Neural cell (in vitro differentiated cells): ENCODE measurements around the gene ANGPT4. TPM values are rescaled to one million over a fixed set of nuclear protein-coding genes. Genes with fewer than 3 reads are reported as not detected.

Source experiments
- H2AFZ ChIP-seq: fragments of 200-600, 300-800 bp; sonication (generic), shearing (Covaris generic); 2 replicates; pipeline ENCODE4 v1.6.0; 2014; ENCODE audit warnings: low read depth, mild to moderate bottlenecking, antibody characterized with exemption, low read length, moderate library complexity
- H3F3A ChIP-seq: fragments of 200-600 bp; shearing (Covaris generic); 2 replicates; pipeline ENCODE4 v1.6.1; 2016; ENCODE audit warnings: mild to moderate bottlenecking, moderate library complexity, mixed read lengths, antibody characterized with exemption, low read length; ENCODE audit not compliant: insufficient read depth, poor library complexity, severe bottlenecking
- H3K27ac ChIP-seq: fragments of 200-600, 300-800 bp; sonication (generic), shearing (Covaris generic); 2 replicates; pipeline ENCODE4 v1.5.1; 2014; ENCODE audit warnings: mild to moderate bottlenecking, low read length, moderate library complexity
- H3K27me3 ChIP-seq: fragments of 300-800, 200-600 bp; sonication (generic), shearing (Covaris generic); 2 replicates; pipeline ENCODE4 v1.6.0; 2014; ENCODE audit warnings: mild to moderate bottlenecking, low read depth, low read length, moderate library complexity; ENCODE audit not compliant: insufficient read depth
- H3K36me3 ChIP-seq: fragments of 300-800, 200-600 bp; sonication (generic), shearing (Covaris generic); 2 replicates; pipeline ENCODE4 v1.5.1; 2014; ENCODE audit warnings: mild to moderate bottlenecking, antibody characterized with exemption, low read length, moderate library complexity; ENCODE audit not compliant: insufficient read depth
- H3K4me2 ChIP-seq: fragments of 300-800, 200-600 bp; sonication (generic), shearing (Covaris generic); 2 replicates; pipeline ENCODE4 v1.6.0; 2014; ENCODE audit warnings: mild to moderate bottlenecking, low read length
- H3K4me3 ChIP-seq: fragments of 300-800, 200-600 bp; sonication (generic), shearing (Covaris generic); 2 replicates; pipeline ENCODE4 v1.5.1; 2014; ENCODE audit warnings: mild to moderate bottlenecking, low read length, moderate library complexity
- H3K79me2 ChIP-seq: fragments of 200-600 bp; shearing (Covaris generic); replicated peaks from 2 replicates; pipeline ENCODE4 v1.6.0; 2014; ENCODE audit warnings: mild to moderate bottlenecking, low read length, moderate library complexity; ENCODE audit not compliant: insufficient read depth
- H3K9ac ChIP-seq: fragments of 300-800, 200-600 bp; sonication (generic), shearing (Covaris generic); 2 replicates; pipeline ENCODE4 v1.6.1; 2016; ENCODE audit warnings: mild to moderate bottlenecking, low read length, mixed read lengths
- H3K9me2 ChIP-seq: fragments of 200-600 bp; shearing (Covaris generic); 2 replicates; pipeline ENCODE4 v1.6.1; 2016; ENCODE audit warnings: mild to moderate bottlenecking, low read length, mixed read lengths; ENCODE audit not compliant: insufficient read depth
- H3K9me3 ChIP-seq: fragments of 200-600, 300-800 bp; sonication (generic), shearing (Covaris generic); 2 replicates; pipeline ENCODE4 v1.6.1; 2016; ENCODE audit warnings: mild to moderate bottlenecking, mixed run types, low read length, moderate library complexity, mixed read lengths
- H4K20me1 ChIP-seq: fragments of 200-600 bp; shearing (Covaris generic); 2 replicates; pipeline ENCODE4 v1.6.1; 2016; ENCODE audit warnings: mild to moderate bottlenecking, mixed run types; ENCODE audit not compliant: insufficient read depth
- CTCF ChIP-seq: fragments of 450-650 bp; IDR thresholded peaks from 2 replicates; pipeline ENCODE4 v1.5.1; 2014; ENCODE audit warnings: antibody characterized with exemption, mild to moderate bottlenecking, moderate library complexity; ENCODE audit not compliant: poor library complexity, severe bottlenecking
- EP300 ChIP-seq: fragments of 450-650 bp; conservative IDR thresholded peaks from 2 replicates; pipeline ENCODE4 v1.6.1; 2014; ENCODE audit warnings: antibody characterized with exemption, mild to moderate bottlenecking, moderate library complexity; ENCODE audit not compliant: poor library complexity, severe bottlenecking
- EZH2 ChIP-seq: fragments of 200-600, 300-800 bp; shearing (Covaris generic), sonication (generic); IDR thresholded peaks from 2 replicates; pipeline ENCODE4 v1.6.1; 2014; ENCODE audit warnings: antibody characterized with exemption, low read length, borderline replicate concordance, mild to moderate bottlenecking; ENCODE audit not compliant: insufficient read depth, poor library complexity, severe bottlenecking
- MXI1 ChIP-seq: fragments of 450-650 bp; conservative IDR thresholded peaks from 2 replicates; pipeline ENCODE4 v1.6.1; 2014; ENCODE audit warnings: antibody characterized with exemption, mild to moderate bottlenecking; ENCODE audit not compliant: poor library complexity, severe bottlenecking
- POLR2AphosphoS5 ChIP-seq: IDR thresholded peaks from 2 replicates; pipeline ENCODE4 v1.6.1; 2012
- RAD21 ChIP-seq: fragments of 450-650 bp; conservative IDR thresholded peaks from 2 replicates; pipeline ENCODE4 v1.6.1; 2014; ENCODE audit warnings: antibody characterized with exemption, mild to moderate bottlenecking, moderate library complexity
- REST ChIP-seq: IDR thresholded peaks from 2 replicates; pipeline ENCODE4 v1.6.1; 2012; ENCODE audit warnings: borderline replicate concordance
- SMC3 ChIP-seq: fragments of 450-650 bp; conservative IDR thresholded peaks from 2 replicates; pipeline ENCODE4 v1.6.1; 2014; ENCODE audit warnings: antibody characterized with exemption, mild to moderate bottlenecking, moderate library complexity; ENCODE audit not compliant: poor library complexity
- TAF1 ChIP-seq: IDR thresholded peaks from 2 replicates; pipeline ENCODE4 v1.6.1; 2012; ENCODE audit warnings: low read depth
- polyA minus RNA-seq: library from RNA; depleted of rRNA, polyadenylated mRNA; stranded (reverse); fragments of >200 nt; gene quantifications from 2 replicates; pipeline ENCODE4 v1.2.3, GENCODE V29; 2014
- polyA plus RNA-seq: library from polyadenylated mRNA; depleted of rRNA; stranded (reverse); fragments of >200 nt; gene quantifications from 2 replicates; pipeline ENCODE4 v1.2.3, GENCODE V29; 2014

The ANGPT4 gene
- not detected in 2 replicates for polyA plus RNA-seq
- polyA minus RNA-seq = not detected in 2 replicates

- no peak within 1 kb of the TSS for H3K27ac ChIP-seq
- H3K4me2 ChIP-seq = no peak within 1 kb of the TSS
- TF ChIP-seq MXI1 (no peak), CTCF (no peak)
- no peak within 1 kb of the TSS for H2AFZ ChIP-seq
- no peaks in the 10 kb centered on the region for H3K9me3 ChIP-seq
- no peaks in the 10 kb centered on the region for H4K20me1 ChIP-seq
- no peak within 1 kb of the TSS for H3K4me3 ChIP-seq
- H3F3A ChIP-seq = no peaks in the 10 kb centered on the region
- H3K36me3 ChIP-seq = no peaks in the 10 kb centered on the region
- H3K9me2 ChIP-seq = no peaks in the 10 kb centered on the region
- H3K27me3 ChIP-seq = no peaks in the 10 kb centered on the region
- no peaks in the 10 kb centered on the region for H3K79me2 ChIP-seq
- no peak within 1 kb of the TSS for H3K9ac ChIP-seq
These were observed at the start of gene ANGPT4 for GRCh38 chr20:916125-916799. TSS of gene ANGPT4 (minus strand) at chr20:916334. CDS start at chr20:916214, 120 bp downstream.

GRCh38 chr20:963795-964194 is 47.7 kb upstream of the ANGPT4 start:
- no peaks in the 10 kb centered on the region for H3K79me2 ChIP-seq
- no peak overlapping the region for H3K27ac ChIP-seq
- no peak overlapping the region for H3K4me2 ChIP-seq
- no peaks in the 10 kb centered on the region for H3K9me2 ChIP-seq
- no peak overlapping the region for H3K9ac ChIP-seq
- no peaks in the 10 kb centered on the region for H3K9me3 ChIP-seq
- TF ChIP-seq SMC3 (no peak), CTCF (no peak), EP300 (no peak), TAF1 (no peak), REST (no peak), RAD21 (no peak), MXI1 (no peak), POLR2AphosphoS5 (no peak), EZH2 (no peak)
- H2AFZ ChIP-seq = no peak overlapping the region
- no peaks in the 10 kb centered on the region for H3K27me3 ChIP-seq
- no peak overlapping the region for H3K4me3 ChIP-seq
- no peaks in the 10 kb centered on the region for H3F3A ChIP-seq
- no peaks in the 10 kb centered on the region for H3K36me3 ChIP-seq
- H4K20me1 ChIP-seq = no peaks in the 10 kb centered on the region
